Pancreas (tissue), 10 donors: ENCODE data around the gene OR8D1. TPM values are rescaled to one million over a fixed set of nuclear protein-coding genes. Genes with fewer than 3 reads are reported as not detected.

Experiments
- ATAC-seq, 4 donors: fragments of 200-7000 bp; cut with Tn5 transposase; one replicate each; pipeline versions ENCODE4 v1.8.0 to v1.9.1; 2020; ENCODE audit warnings: mild to moderate bottlenecking in 4 of 4, moderate library complexity in 4 of 4
- DNase-seq, 6 donors: peaks; one replicate each; pipeline ENCODE4 v3.0.0-alpha.2; 2020
- FAIRE-seq: peaks from 2 replicates; lab custom pipeline; 2012; peaks lifted over from hg19 to GRCh38; lab: Jason Lieb, UNC
- H3K27ac ChIP-seq, 4 donors: fragments of 200-600 bp; sonication (generic); 1 replicate in 3 of 4; 2 replicates in 1 of 4; pipeline versions ENCODE4 v1.5.0 to v1.8.0; 2020
- H3K27me3 ChIP-seq, 4 donors: fragments of 200-600 bp; one replicate each; pipeline ENCODE4 v1.8.0; 2021
- H3K36me3 ChIP-seq, 3 donors: fragments of 200-600 bp; sonication (generic) in 1 of 3; one replicate each; pipeline versions ENCODE4 v1.5.0 to v1.8.0; 2020 to 2021
- H3K4me1 ChIP-seq, 3 donors: fragments of 200-600 bp; one replicate each; pipeline ENCODE4 v1.8.0; 2021
- H3K4me3 ChIP-seq, 4 donors: fragments of 200-600 bp; sonication (generic) in 2 of 4; one replicate each; pipeline versions ENCODE4 v1.5.0 to v1.8.0; 2020 to 2021
- H3K9me3 ChIP-seq, 4 donors: fragments of 200-600 bp; one replicate each; pipeline ENCODE4 v1.8.0; 2021
- WGBS, 2 donors: extraction: QIAGEN DNeasy Blood & Tissue Kit; methylation state at CpG; one replicate each; pipeline ENCODE4 v1.1.7; 2013; 5-methylcytosine and 5-hydroxymethylcytosine counted together
- intact Hi-C, 3 donors: fragments of 100-400 bp; cut with DNase I; formaldehyde crosslinking; loops; one replicate each; pipeline versions ENCODE4 v1.11.1 to v1.14.2; 2022
- polyA plus RNA-seq, 2 donors: library from polyadenylated mRNA; stranded (reverse); fragments of 200-250 nt; gene quantifications; one replicate each; pipeline ENCODE4 v1.2.3, GENCODE V29; 2013
- total RNA-seq, 6 donors: library from RNA; stranded (reverse); fragmentation: NEBNext Ultra II Directional in 4 of 6; extraction: Animal tissue kit (Norgen Biotek cat#: 25700) in 4 of 6; gene quantifications; one replicate each; pipeline versions ENCODE4 v1.2.1 to v1.2.4, GENCODE V29; 2021 to 2023
- TF ChIP-seq, protein P1 (sequence below), 4 donors: fragments of 200-600 bp; sonication (generic) in 3 of 4; IDR thresholded peaks; one replicate each; pipeline versions ENCODE4 v1.5.0 to v1.8.0; 2021; ENCODE audit warnings: antibody characterized with exemption in 4 of 4
- donor health status: healthy with polysubstance abuse.
- donor health status: DM: no; HTN: no; CAD: no; lungs with moderate emphysema.
- donor health status: DM: no; HTN: no; CAD: no.
- donor health status: control.
- donor health status: control.
- donor health status: Bipolar disorder and iron deficiency.
- donor health status: DM: yes; HTN: yes; CAD: no.
- donor health status: DM: no; HTN: no; CAD: no.
- donor health status: DM: no; HTN: no; CAD: no.
- donor health status: DM: yes; HTN: yes; CAD: no.

OR8D1 gene
- total RNA-seq: not detected
- polyA plus RNA-seq: not detected

DNA sequence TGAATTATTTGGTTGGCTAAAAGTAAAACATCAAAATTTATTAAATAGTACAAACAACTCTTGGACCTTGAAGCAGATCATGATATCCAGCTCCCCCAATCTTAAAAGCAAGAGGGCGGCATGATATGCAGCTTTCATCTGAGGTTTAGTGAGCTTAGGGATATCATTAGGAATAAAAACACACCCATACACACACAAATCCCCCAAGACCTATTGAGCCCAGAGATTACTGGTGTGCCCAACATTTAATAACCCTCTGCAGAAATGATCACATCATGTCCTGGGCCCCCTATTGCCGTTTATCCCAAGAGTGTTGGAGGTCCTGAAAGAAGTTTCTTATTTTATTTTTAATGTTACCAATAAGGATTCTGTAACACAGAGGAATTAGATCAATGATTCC lies at the start of gene OR8D1:
OR8D1 (minus strand) TSS at position 101 of the 400 bp plus-strand sequence. CDS start 3,183 bp downstream, outside the sequence.
- Histone ChIP-seq H3K9me3 (no peaks in the 10 kb centered on the region), H3K4me3 (no peak within 1 kb of the TSS), H3K4me1 (peaks cover 0 to 8% (median 4%) of the 10 kb centered on the region in 3 donors), H3K36me3 (no peaks in the 10 kb centered on the region), H3K27ac (no peak within 1 kb of the TSS), H3K27me3 (no peaks in the 10 kb centered on the region)
- DNase-seq (no peak), FAIRE-seq (no peak), ATAC-seq (no peak)
- intact Hi-C loops: no loop called here
- TF ChIP-seq, protein P1, sequence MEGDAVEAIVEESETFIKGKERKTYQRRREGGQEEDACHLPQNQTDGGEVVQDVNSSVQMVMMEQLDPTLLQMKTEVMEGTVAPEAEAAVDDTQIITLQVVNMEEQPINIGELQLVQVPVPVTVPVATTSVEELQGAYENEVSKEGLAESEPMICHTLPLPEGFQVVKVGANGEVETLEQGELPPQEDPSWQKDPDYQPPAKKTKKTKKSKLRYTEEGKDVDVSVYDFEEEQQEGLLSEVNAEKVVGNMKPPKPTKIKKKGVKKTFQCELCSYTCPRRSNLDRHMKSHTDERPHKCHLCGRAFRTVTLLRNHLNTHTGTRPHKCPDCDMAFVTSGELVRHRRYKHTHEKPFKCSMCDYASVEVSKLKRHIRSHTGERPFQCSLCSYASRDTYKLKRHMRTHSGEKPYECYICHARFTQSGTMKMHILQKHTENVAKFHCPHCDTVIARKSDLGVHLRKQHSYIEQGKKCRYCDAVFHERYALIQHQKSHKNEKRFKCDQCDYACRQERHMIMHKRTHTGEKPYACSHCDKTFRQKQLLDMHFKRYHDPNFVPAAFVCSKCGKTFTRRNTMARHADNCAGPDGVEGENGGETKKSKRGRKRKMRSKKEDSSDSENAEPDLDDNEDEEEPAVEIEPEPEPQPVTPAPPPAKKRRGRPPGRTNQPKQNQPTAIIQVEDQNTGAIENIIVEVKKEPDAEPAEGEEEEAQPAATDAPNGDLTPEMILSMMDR (IDR thresholded peaks at IDR 0.05): no peak
- 86 to 87% methylated on average over 2 of the region's 2 CpGs for WGBS, 2 donors

DNA sequence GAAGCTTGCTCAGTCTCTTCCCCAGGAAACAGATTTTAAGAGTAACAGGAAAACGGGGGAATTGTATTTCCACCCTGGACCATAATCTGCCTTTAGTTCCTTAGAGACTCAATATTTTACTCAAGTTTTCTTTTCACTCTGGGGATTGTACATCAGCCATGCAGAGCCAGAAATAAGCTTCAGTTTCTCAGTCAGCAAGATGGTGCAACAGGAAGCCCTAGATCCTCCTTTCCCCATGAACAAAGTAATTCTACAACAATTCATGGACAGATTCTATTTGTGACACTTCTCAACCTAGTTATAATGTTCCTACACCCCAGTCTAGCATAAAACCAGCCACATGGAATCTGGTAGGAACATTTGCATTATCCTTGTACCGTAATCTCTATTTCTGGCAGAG lies 45.8 kb upstream of the OR8D1 start:
- Histone ChIP-seq H3K27me3 (no peaks in the 10 kb centered on the region), H3K4me3 (no peak overlapping the region), H3K4me1 (no peaks in the 10 kb centered on the region), H3K9me3 (no peaks in the 10 kb centered on the region), H3K36me3 (no peaks in the 10 kb centered on the region), H3K27ac (no peak overlapping the region)
- WGBS, 2 donors: 20 to 26% methylated on average over 2 of the region's 2 CpGs
- no peak for ATAC-seq
- no peak for FAIRE-seq
- no peak for DNase-seq
- TF ChIP-seq, protein P1 (IDR thresholded peaks at IDR 0.05): no peak
- intact Hi-C loops: no loop called here

DNA sequence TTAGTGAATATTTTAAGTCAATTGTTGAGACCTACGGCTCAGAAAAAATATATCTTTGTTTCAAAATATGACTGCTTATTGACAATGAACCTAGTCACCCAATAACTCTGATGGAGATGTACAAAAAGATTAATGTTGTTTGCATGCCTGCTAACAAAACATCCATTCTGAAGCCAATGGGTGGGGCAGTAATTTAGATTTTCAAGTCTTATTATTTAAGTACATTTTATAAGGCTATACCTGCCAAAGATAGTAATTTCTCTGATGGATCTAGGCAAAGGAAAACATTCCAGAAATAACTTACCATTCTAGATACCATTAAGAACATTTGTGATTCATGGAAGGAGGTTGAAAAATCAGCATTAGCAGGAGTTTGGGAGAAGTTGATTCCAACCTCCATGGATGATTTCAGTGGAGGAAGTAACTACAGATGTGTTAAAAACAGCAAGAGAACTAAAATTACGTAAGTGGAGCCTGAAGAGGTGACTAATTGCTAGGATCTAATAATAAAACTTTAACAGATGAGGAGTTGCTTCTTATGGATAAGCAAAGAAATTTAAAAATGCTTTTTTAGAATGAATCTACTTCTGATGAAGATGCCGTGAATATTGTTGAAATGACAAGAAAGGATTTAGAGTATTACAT lies 32.7 kb upstream of the OR8D1 start:
- WGBS, 2 donors: 21 to 50% methylated on average over 3 of the region's 3 CpGs
- ATAC-seq (no peak), FAIRE-seq (no peak), DNase-seq (no peak)
- intact Hi-C loops: no loop called here
- Histone ChIP-seq H3K4me1 (no peaks in the 10 kb centered on the region), H3K27me3 (no peaks in the 10 kb centered on the region), H3K36me3 (no peaks in the 10 kb centered on the region), H3K4me3 (no peak overlapping the region), H3K27ac (no peak overlapping the region), H3K9me3 (no peaks in the 10 kb centered on the region)
- TF ChIP-seq, protein P1 (IDR thresholded peaks at IDR 0.05): no peak

DNA sequence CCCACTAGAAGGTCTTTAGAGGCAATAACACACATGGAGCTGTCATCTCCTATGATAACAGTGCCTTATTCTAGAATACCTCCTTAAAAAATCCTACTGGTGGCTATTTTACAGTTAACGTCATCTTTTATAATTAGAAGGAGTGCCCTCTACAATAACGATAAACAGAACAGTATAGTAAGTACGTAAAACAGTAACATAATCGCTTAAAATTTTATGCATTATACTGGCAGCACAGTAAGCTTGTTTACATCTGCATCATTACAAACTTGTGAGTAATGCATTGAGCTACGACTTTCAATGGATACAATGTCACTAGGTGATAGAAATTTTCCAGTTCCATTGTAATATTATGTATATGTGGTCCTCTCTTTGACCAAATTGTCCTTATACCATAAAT lies 30.6 kb upstream of the OR8D1 start:
- TF ChIP-seq, protein P1 (IDR thresholded peaks at IDR 0.05): no peak
- Histone ChIP-seq H3K4me1 (no peaks in the 10 kb centered on the region), H3K27ac (no peak overlapping the region), H3K36me3 (no peaks in the 10 kb centered on the region), H3K27me3 (no peaks in the 10 kb centered on the region), H3K9me3 (no peaks in the 10 kb centered on the region), H3K4me3 (no peak overlapping the region)
- DNase-seq: no peak
- no peak for ATAC-seq
- intact Hi-C loops: no loop called here
- no peak for FAIRE-seq
- 74 to 79% methylated on average over 5 of the region's 5 CpGs for WGBS, 2 donors

DNA sequence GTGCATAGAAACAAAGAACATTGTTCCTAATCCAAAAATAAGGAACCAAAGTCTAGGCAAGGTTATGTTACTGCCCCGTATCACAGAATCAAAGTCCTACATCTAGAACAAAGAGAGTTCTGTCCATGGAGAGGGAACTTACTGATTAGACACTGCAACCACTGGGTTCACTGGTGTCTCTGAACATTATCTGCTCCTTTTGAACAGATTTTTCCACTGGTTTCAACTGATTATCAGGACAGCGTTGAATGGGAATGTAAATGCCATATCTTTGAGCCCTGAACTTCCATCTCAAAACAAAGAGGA lies 26.3 kb upstream of the OR8D1 start:
- TF ChIP-seq, protein P1 (IDR thresholded peaks at IDR 0.05): no peak
- no peaks in the 10 kb centered on the region for H3K9me3 ChIP-seq
- ATAC-seq (no peak), DNase-seq (no peak), FAIRE-seq (no peak)
- H3K36me3 ChIP-seq: no peaks in the 10 kb centered on the region
- 55 to 58% methylated on average over 2 of the region's 2 CpGs for WGBS, 2 donors
- H3K4me3 ChIP-seq: no peak overlapping the region
- H3K27me3 ChIP-seq: no peaks in the 10 kb centered on the region
- no peak overlapping the region for H3K27ac ChIP-seq
- no peaks in the 10 kb centered on the region for H3K4me1 ChIP-seq
- intact Hi-C loops: no loop called here
